ENCODE data around the gene CYYR1.

CYYR1 gene

DNA sequence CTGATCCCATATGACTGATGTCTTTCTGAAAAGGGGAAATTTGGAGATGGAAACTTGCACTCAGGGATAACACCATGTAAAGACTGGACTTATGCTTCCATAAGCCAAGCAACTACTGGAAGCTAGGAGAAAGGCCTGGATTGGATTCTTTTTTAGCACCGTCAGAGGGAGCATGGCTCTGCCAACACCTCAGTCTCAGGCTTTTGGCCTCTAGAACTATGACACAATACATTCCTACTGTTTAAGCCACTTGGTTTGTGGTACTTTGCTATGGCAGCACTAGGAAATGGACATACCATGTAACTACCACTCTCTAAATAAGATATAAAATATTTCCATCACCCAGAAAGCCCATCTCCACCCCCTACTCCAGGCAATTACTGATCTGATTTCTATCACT, 139.7 kb downstream of the CYYR1 start:
- no peak for DNase-seq (ENCODE audit: low read depth)
- no peak for TF ChIP-seq CTCF (IDR thresholded peaks at IDR 0.05; ENCODE audit: control insufficient read depth, insufficient read depth, low read depth, low read length, missing control alignments)
- no peak overlapping the region for H3K4me3 ChIP-seq (ENCODE audit: control insufficient read depth, low read depth, low read length)

DNA sequence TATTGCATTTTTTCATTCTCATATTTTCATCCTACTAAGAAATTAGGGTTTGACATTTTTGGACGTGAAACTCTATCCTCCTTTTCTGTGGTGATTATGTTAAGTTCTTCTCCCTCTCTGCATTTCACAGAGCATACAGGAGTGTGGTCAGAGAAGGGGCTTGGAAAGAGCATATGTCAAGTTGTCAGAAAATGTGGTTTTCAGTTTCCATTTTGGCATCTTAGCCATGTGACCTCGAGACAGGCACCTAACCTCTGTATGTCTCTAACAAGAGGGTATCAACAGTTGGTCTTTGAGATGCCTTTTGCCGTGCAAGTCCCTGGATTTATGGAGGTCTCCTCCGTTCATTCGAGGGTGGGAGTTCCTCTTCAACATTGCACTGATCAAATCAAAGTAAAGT, 140.7 kb downstream of the CYYR1 start:
- no peak overlapping the region for H3K4me3 ChIP-seq (ENCODE audit: control insufficient read depth, low read depth, low read length)
- TF ChIP-seq CTCF (IDR thresholded peaks at IDR 0.05; ENCODE audit: control insufficient read depth, insufficient read depth, low read depth, low read length, missing control alignments) = no peak
- no peak for DNase-seq (ENCODE audit: low read depth)

- H3K4me3 ChIP-seq (ENCODE audit: control insufficient read depth, low read depth, low read length) = no peak overlapping the region
- no peak for TF ChIP-seq CTCF (IDR thresholded peaks at IDR 0.05; ENCODE audit: control insufficient read depth, insufficient read depth, low read depth, low read length, missing control alignments)
- no peak for DNase-seq (ENCODE audit: low read depth)
Observed at GRCh38 chr21:26425576-26425975, 147.5 kb downstream of the CYYR1 start.

DNA sequence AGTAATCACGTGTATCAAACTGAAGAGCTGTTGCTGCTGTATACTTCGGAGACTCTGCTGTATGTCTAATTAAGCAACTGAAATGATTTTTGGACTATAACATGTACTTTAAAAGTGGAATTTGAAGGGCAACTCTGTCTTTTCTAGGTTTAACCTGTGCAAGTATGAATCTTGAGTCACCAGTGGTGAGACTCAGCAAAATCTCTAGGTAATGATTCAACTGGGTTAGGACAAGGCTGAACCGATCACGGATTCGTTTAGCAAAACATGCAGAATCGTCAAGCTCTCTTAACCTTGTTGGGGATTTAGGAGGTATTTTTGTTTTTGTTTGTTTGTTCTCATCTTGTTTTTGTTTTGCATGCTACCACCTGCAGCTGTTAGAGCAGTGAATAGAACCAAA, 149.6 kb downstream of the CYYR1 start:
- H3K4me3 ChIP-seq (ENCODE audit: control insufficient read depth, low read depth, low read length) = no peak overlapping the region
- no peak for TF ChIP-seq CTCF (IDR thresholded peaks at IDR 0.05; ENCODE audit: control insufficient read depth, insufficient read depth, low read depth, low read length, missing control alignments)
- DNase-seq (ENCODE audit: low read depth) = no peak

DNA sequence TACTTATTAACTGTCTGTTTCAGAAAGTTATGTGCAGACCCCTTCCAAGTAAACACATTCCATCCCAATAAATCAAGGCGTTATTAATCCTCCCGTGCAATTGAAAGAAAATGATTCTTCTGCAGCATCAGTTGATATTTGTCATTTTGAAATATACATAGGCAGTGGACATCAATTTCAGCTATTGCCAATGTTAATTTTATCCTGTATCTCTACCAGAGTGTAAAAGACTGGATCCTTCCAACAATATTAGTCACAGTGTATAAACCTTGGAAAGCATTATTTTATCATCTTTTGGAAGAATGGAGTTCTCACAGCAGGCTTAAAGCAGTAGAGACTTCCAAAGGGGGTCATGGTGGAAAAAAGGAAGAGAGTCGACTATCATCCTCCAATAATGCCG, 150.4 kb downstream of the CYYR1 start:
- no peak for TF ChIP-seq CTCF (IDR thresholded peaks at IDR 0.05; ENCODE audit: control insufficient read depth, insufficient read depth, low read depth, low read length, missing control alignments)
- no peak for DNase-seq (ENCODE audit: low read depth)
- no peak overlapping the region for H3K4me3 ChIP-seq (ENCODE audit: control insufficient read depth, low read depth, low read length)

DNA sequence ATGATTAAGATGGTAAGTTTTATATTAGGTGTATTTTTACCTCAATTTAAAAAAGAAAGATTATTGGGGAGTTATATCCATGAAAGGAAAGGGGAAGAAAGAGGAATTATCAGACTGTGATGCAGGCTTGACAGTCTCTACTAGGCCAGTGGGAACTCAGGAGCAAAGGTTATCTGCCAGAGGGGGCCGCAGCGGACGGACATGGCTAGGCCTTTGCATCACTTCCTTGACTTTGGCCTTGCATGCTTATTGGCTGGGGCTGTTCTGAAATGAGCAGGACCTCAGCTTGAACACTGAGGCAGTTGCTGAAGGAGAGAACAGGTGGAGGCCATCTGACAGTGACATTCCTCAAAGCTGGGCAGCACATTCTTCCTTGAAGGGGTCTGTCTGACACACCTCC, 150.9 kb downstream of the CYYR1 start:
- no peak overlapping the region for H3K4me3 ChIP-seq (ENCODE audit: control insufficient read depth, low read depth, low read length)
- no peak for TF ChIP-seq CTCF (IDR thresholded peaks at IDR 0.05; ENCODE audit: control insufficient read depth, insufficient read depth, low read depth, low read length, missing control alignments)
- DNase-seq (ENCODE audit: low read depth) = no peak

GRCh38 chr21:26421724-26422123, 151.4 kb downstream of the CYYR1 start:
- DNase-seq (ENCODE audit: low read depth) = no peak
- H3K4me3 ChIP-seq (ENCODE audit: control insufficient read depth, low read depth, low read length) = no peak overlapping the region
- no peak for TF ChIP-seq CTCF (IDR thresholded peaks at IDR 0.05; ENCODE audit: control insufficient read depth, insufficient read depth, low read depth, low read length, missing control alignments)
